HCT116 (cell line): ENCODE data around the gene ZYG11A. TPM values are rescaled to one million over a fixed set of nuclear protein-coding genes. Genes with fewer than 3 reads are reported as not detected.

Experiments
- ATAC-seq: fragments of 200-7000 bp; cut with Tn5 transposase; 2 replicates; pipeline ENCODE4 v1.9.1; 2020; ENCODE audit warnings: mild to moderate bottlenecking, moderate library complexity
- BruUV-seq: library from RNA; stranded (reverse); fragments of 400-500 nt; replicated peaks from 2 replicates; lab custom pipeline; 2021; lab: Mats Ljungman, UMichigan
- CTCF ChIA-PET: fragments of 300-600 bp; sonication (Branson Sonifier 250); formaldehyde crosslinking; loops from one replicate; lab custom pipeline; 2021; ENCODE audit warnings: antibody characterized with exemption; lab: Charles Lee
- POLR2A ChIA-PET: fragments of 300-600, 350-600 bp; sonication (Branson Sonifier 250); formaldehyde crosslinking; loops from one replicate; lab custom pipeline; 2021; ENCODE audit warnings: antibody characterized with exemption; lab: Charles Lee
- RAD21 ChIA-PET, 2 experiments: fragments of 300-600 bp; sonication (Branson Sonifier 250); formaldehyde crosslinking; loops; one replicate each; lab custom pipeline; 2023; ENCODE audit warnings: low total read pairs in 2 of 2; ENCODE audit not compliant: uncharacterized antibody in 2 of 2, unreplicated experiment in 2 of 2, low non-redundant PET in 1 of 2; lab: Charles Lee
- DNase-seq: peaks from one replicate; pipeline ENCODE4 v3.0.0-alpha.2; 2010; ENCODE audit warnings: low read depth, low spot score
- H2AFZ ChIP-seq: fragments of 200-600 bp; shearing (Covaris generic), sonication (generic); 2 replicates; pipeline ENCODE4 v1.6.1; 2017; ENCODE audit warnings: low read depth, mixed run types, mixed read lengths, antibody characterized with exemption, low read length; ENCODE audit not compliant: poor library complexity, severe bottlenecking
- H3K27ac ChIP-seq: 2 replicates; pipeline ENCODE4 v1.5.1; 2012; ENCODE audit warnings: low read depth, low read length
- H3K27me3 ChIP-seq: fragments of 200-600 bp; sonication (generic); 2 replicates; pipeline ENCODE4 v1.6.1; 2016; ENCODE audit warnings: mixed run types, low read length, mixed read lengths; ENCODE audit not compliant: insufficient read depth
- H3K36me3 ChIP-seq, 2 experiments: fragments of 200-500 bp in 1 of 2; fragments of 200-600 bp in 1 of 2; sonication (Bioruptor generic) in 1 of 2; sonication (generic) in 1 of 2; 2 replicates each; pipeline versions ENCODE4 v1.5.1 to v1.6.1; 2014 to 2016; ENCODE audit warnings: low read length in 2 of 2, inconsistent platforms in 1 of 2, mixed read lengths in 1 of 2, mixed run types in 1 of 2; ENCODE audit not compliant: insufficient read depth in 2 of 2, control insufficient read depth in 1 of 2
- H3K4me1 ChIP-seq, 2 experiments: fragments of 200-600 bp in 1 of 2; sonication (generic) in 1 of 2; 2 replicates each; pipeline versions ENCODE4 v1.5.1 to v1.6.1; 2012 to 2017; ENCODE audit warnings: low read length in 2 of 2, inconsistent platforms in 1 of 2, mild to moderate bottlenecking in 1 of 2, mixed read lengths in 1 of 2, mixed run types in 1 of 2, moderate library complexity in 1 of 2; ENCODE audit not compliant: insufficient read depth in 2 of 2, control insufficient read depth in 1 of 2
- H3K4me2 ChIP-seq: fragments of 200-600 bp; sonication (generic); 2 replicates; pipeline ENCODE4 v1.6.1; 2017; ENCODE audit warnings: mixed run types, low read length, mixed read lengths
- H3K4me3 ChIP-seq, 2 experiments: fragments of 200-600 bp in 1 of 2; sonication (generic) in 1 of 2; replicated peaks in 1 of 2; 2 replicates each; pipeline ENCODE4 v1.5.1; 2011 to 2016; ENCODE audit warnings: low read length in 2 of 2, control low read depth in 1 of 2, low read depth in 1 of 2, mild to moderate bottlenecking in 1 of 2, mixed read lengths in 1 of 2, mixed run types in 1 of 2
- H3K79me2 ChIP-seq: fragments of 200-600 bp; sonication (generic); 2 replicates; pipeline ENCODE4 v1.6.1; 2017; ENCODE audit warnings: mild to moderate bottlenecking, mixed run types, low read length, moderate library complexity, mixed read lengths; ENCODE audit not compliant: insufficient read depth
- H3K9ac ChIP-seq: fragments of 200-600 bp; sonication (generic); 2 replicates; pipeline ENCODE4 v1.6.1; 2016; ENCODE audit warnings: low read length, mixed read lengths
- H3K9me2 ChIP-seq: fragments of 200-600 bp; sonication (generic), shearing (Covaris generic); 2 replicates; pipeline ENCODE4 v1.6.1; 2017; ENCODE audit warnings: mixed run types, mild to moderate bottlenecking, moderate library complexity; ENCODE audit not compliant: insufficient read depth
- H3K9me3 ChIP-seq, 2 experiments: fragments of 200-500 bp in 1 of 2; fragments of 200-600 bp in 1 of 2; sonication (Bioruptor generic) in 1 of 2; sonication (generic) in 1 of 2; 2 replicates each; pipeline ENCODE4 v1.6.1; 2014 to 2017; ENCODE audit warnings: low read length in 2 of 2, mixed read lengths in 2 of 2, inconsistent platforms in 1 of 2, low read depth in 1 of 2, mild to moderate bottlenecking in 1 of 2, mixed run types in 1 of 2, moderate library complexity in 1 of 2; ENCODE audit not compliant: control insufficient read depth in 1 of 2, insufficient read depth in 1 of 2
- H4K20me1 ChIP-seq: fragments of 200-600 bp; sonication (generic), shearing (Covaris generic); 2 replicates; pipeline ENCODE4 v1.6.1; 2017; ENCODE audit warnings: mixed run types, mild to moderate bottlenecking, moderate library complexity; ENCODE audit not compliant: insufficient read depth
- CTCF ChIP-seq, 3 experiments: fragments of 200-600 bp in 1 of 3; sonication (generic) in 1 of 3; IDR thresholded peaks in 2 of 3; conservative IDR thresholded peaks in 1 of 3; 2 replicates each; pipeline ENCODE4 v1.5.1; 2012 to 2017; ENCODE audit warnings: low read depth in 2 of 3, low read length in 2 of 3, antibody characterized with exemption in 1 of 3, borderline replicate concordance in 1 of 3, control low read depth in 1 of 3, mild to moderate bottlenecking in 1 of 3, mixed read lengths in 1 of 3, mixed run types in 1 of 3, moderate library complexity in 1 of 3; ENCODE audit not compliant: insufficient read depth in 1 of 3
- EGR1 ChIP-seq: IDR thresholded peaks from 2 replicates; pipeline ENCODE4 v1.6.1; 2012; ENCODE audit warnings: low read depth
- EZH2 ChIP-seq: fragments of 200-600 bp; sonication (generic); IDR thresholded peaks from 2 replicates; pipeline ENCODE4 v1.6.1; 2017; ENCODE audit warnings: antibody characterized with exemption, mixed run types
- EZH2phosphoT487 ChIP-seq: fragments of 200-600 bp; IDR thresholded peaks from 2 replicates; pipeline ENCODE4 v1.6.1; 2018; ENCODE audit warnings: antibody characterized with exemption, borderline replicate concordance
- FOSL1 ChIP-seq: IDR thresholded peaks from 2 replicates; pipeline ENCODE4 v1.6.1; 2012; ENCODE audit warnings: low read depth
- JUND ChIP-seq: IDR thresholded peaks from 2 replicates; pipeline ENCODE4 v1.6.1; 2012
- POLR2AphosphoS5 ChIP-seq: IDR thresholded peaks from 2 replicates; pipeline ENCODE4 v1.6.1; 2011; ENCODE audit warnings: mild to moderate bottlenecking, low read depth, low read length, moderate library complexity
- SRF ChIP-seq: IDR thresholded peaks from 2 replicates; pipeline ENCODE4 v1.6.1; 2012; ENCODE audit warnings: low read depth
- TCF7L2 ChIP-seq: IDR thresholded peaks from 2 replicates; pipeline ENCODE4 v1.7.0; 2011; ENCODE audit warnings: borderline replicate concordance, inconsistent platforms; ENCODE audit not compliant: insufficient read depth, insufficient read length; ENCODE audit errors: extremely low read depth
- YY1 ChIP-seq: IDR thresholded peaks from 2 replicates; pipeline ENCODE4 v1.6.1; 2011; ENCODE audit warnings: low read length, low read depth, moderate library complexity, mild to moderate bottlenecking; ENCODE audit not compliant: insufficient replicate concordance; ENCODE audit errors: extremely low read depth
- ZNF274 ChIP-seq: fragments of 200-500 bp; sonication (Bioruptor generic); IDR thresholded peaks from 2 replicates; pipeline ENCODE4 v1.6.1; 2014; ENCODE audit warnings: mild to moderate bottlenecking, low read depth, low read length, inconsistent platforms
- intact Hi-C: fragments of 100-400 bp; cut with micrococcal nuclease; formaldehyde crosslinking; loops from 2 replicates; pipeline ENCODE4 v1.10.0; 2022
- total RNA-seq: library from RNA; stranded (reverse); gene quantifications from one replicate; pipeline ENCODE4 v1.2.1, GENCODE V29; 2021; ENCODE audit not compliant: unreplicated experiment

The ZYG11A gene
- total RNA-seq, 1 experiment from 2014 or later = 0.05 TPM

- no peak for TF ChIP-seq EZH2
- TF ChIP-seq FOSL1 = no peak
- TF ChIP-seq, all 23 proteins: peak for 0
Measured at GRCh38 chr1:52856026-52856425, 13.5 kb downstream of the ZYG11A start (continued).

- CTCF ChIA-PET = no interaction called here
- DNase-seq (no peak), ATAC-seq (no peak)
- no peaks in the 10 kb centered on the region for H3K27me3 ChIP-seq
- no peak overlapping the region for H3K4me3 ChIP-seq
- H3K4me2 ChIP-seq = no peak overlapping the region
- intact Hi-C loops = no loop called here
- no peaks in the 10 kb centered on the region for H3K9me2 ChIP-seq
- H3K9ac ChIP-seq = no peak overlapping the region
- H2AFZ ChIP-seq = no peak overlapping the region
- no peaks in the 10 kb centered on the region for H3K79me2 ChIP-seq
- RAD21 ChIA-PET = no interaction called here
- peaks cover 5 to 18% of the 10 kb centered on the region in 2 experiments for H3K4me1 ChIP-seq
- no peaks in the 10 kb centered on the region for H3K36me3 ChIP-seq
- no peak overlapping the region for H3K27ac ChIP-seq
- H4K20me1 ChIP-seq = no peaks in the 10 kb centered on the region
- POLR2A ChIA-PET = interaction anchor here (1.0 kb wide), 1 partner anchor 10 kb away, joined by 3 read pairs; no protein-coding TSS in a partner anchor
- BruUV-seq = no TSS peak
- TF ChIP-seq JUND (no peak), YY1 (no peak), TCF7L2 (no peak), SRF (no peak), POLR2AphosphoS5 (no peak), EZH2phosphoT487 (no peak), CTCF (IDR thresholded peaks at IDR 0.05 in 2 of 3, conservative IDR thresholded peaks at IDR 0.05 in 1 of 3; ENCODE audit: borderline replicate concordance in 1 of 3, insufficient read depth in 1 of 3, low read depth in 2 of 3, low read length in 2 of 3) (no peak), EGR1 (no peak), EZH2 (no peak), ZNF274 (no peak)
- no peaks in the 10 kb centered on the region for H3K9me3 ChIP-seq
Measured at GRCh38 chr1:52857443-52857842, 14.9 kb downstream of the ZYG11A start.
